H9 (cell line): ENCODE data around the gene RERE. TPM values are rescaled to one million over a fixed set of nuclear protein-coding genes. Genes with fewer than 3 reads are reported as not detected.

ENCODE experiments used
- DNase-seq: peaks from one replicate; pipeline ENCODE4 v3.0.0-alpha.2; 2017
- H2AFZ ChIP-seq: one replicate; pipeline ENCODE4 v1.6.1; 2013; ENCODE audit warnings: mild to moderate bottlenecking, low read length, control low read depth, moderate library complexity
- H2AK5ac ChIP-seq: 2 replicates; pipeline ENCODE4 v1.6.1; 2013; ENCODE audit warnings: low read length, control low read depth, mixed read lengths; ENCODE audit not compliant: insufficient read length
- H2BK120ac ChIP-seq: one replicate; pipeline ENCODE4 v1.6.1; 2013; ENCODE audit warnings: low read depth, mild to moderate bottlenecking, low read length, control low read depth, inconsistent platforms; ENCODE audit not compliant: poor library complexity, severe bottlenecking
- H2BK12ac ChIP-seq: 2 replicates; pipeline ENCODE4 v1.6.1; 2013; ENCODE audit warnings: low read length, control low read depth, mixed read lengths, low read depth; ENCODE audit not compliant: insufficient read length
- H2BK15ac ChIP-seq: 2 replicates; pipeline ENCODE4 v1.6.1; 2013; ENCODE audit warnings: low read depth, low read length, control low read depth
- H2BK20ac ChIP-seq: one replicate; pipeline ENCODE4 v1.6.1; 2013; ENCODE audit warnings: low read depth, mild to moderate bottlenecking, low read length, control low read depth, inconsistent platforms; ENCODE audit not compliant: poor library complexity, severe bottlenecking
- H2BK5ac ChIP-seq: 2 replicates; pipeline ENCODE4 v1.6.1; 2013; ENCODE audit warnings: low read length, control low read depth, mixed read lengths; ENCODE audit not compliant: insufficient read length
- H3K14ac ChIP-seq: 2 replicates; pipeline ENCODE4 v1.6.1; 2013; ENCODE audit warnings: low read length, control low read depth; ENCODE audit not compliant: insufficient read depth
- H3K18ac ChIP-seq: 2 replicates; pipeline ENCODE4 v1.6.1; 2013; ENCODE audit warnings: low read depth, mild to moderate bottlenecking, mixed read lengths, low read length, control low read depth; ENCODE audit not compliant: insufficient read length
- H3K23ac ChIP-seq: 2 replicates; pipeline ENCODE4 v1.6.1; 2013; ENCODE audit warnings: low read length, control low read depth, mixed read lengths, low read depth; ENCODE audit not compliant: insufficient read length
- H3K23me2 ChIP-seq: 2 replicates; pipeline ENCODE4 v1.6.1; 2013; ENCODE audit warnings: low read depth, mild to moderate bottlenecking, mixed read lengths, low read length, control low read depth; ENCODE audit not compliant: insufficient read length, poor library complexity, severe bottlenecking
- H3K27ac ChIP-seq: 2 replicates; pipeline ENCODE4 v1.5.1; 2013; ENCODE audit warnings: low read length, control low read depth, mixed read lengths, low read depth; ENCODE audit not compliant: insufficient read length
- H3K27me3 ChIP-seq: 2 replicates; pipeline ENCODE4 v1.6.1; 2013; ENCODE audit warnings: low read length, control low read depth, inconsistent platforms; ENCODE audit not compliant: insufficient read depth
- H3K4ac ChIP-seq: 2 replicates; pipeline ENCODE4 v1.6.1; 2013; ENCODE audit warnings: low read depth, mild to moderate bottlenecking, control low read depth, inconsistent platforms, low read length, moderate library complexity
- H3K4me1 ChIP-seq: 2 replicates; pipeline ENCODE4 v1.6.1; 2013; ENCODE audit warnings: low read length, control low read depth, inconsistent platforms; ENCODE audit not compliant: insufficient read depth
- H3K4me2 ChIP-seq: 2 replicates; pipeline ENCODE4 v1.6.1; 2013; ENCODE audit warnings: low read length, control low read depth, mixed read lengths; ENCODE audit not compliant: insufficient read length, insufficient read depth
- H3K56ac ChIP-seq: 2 replicates; pipeline ENCODE4 v1.6.1; 2013; ENCODE audit warnings: low read depth, mild to moderate bottlenecking, mixed read lengths, low read length, control low read depth; ENCODE audit not compliant: insufficient read length
- H3K79me1 ChIP-seq: 2 replicates; pipeline ENCODE4 v1.6.1; 2013; ENCODE audit warnings: low read depth, mild to moderate bottlenecking, moderate library complexity, low read length, control low read depth, inconsistent platforms; ENCODE audit not compliant: insufficient read depth, poor library complexity, severe bottlenecking
- H3K79me2 ChIP-seq: 2 replicates; pipeline ENCODE4 v1.6.1; 2013; ENCODE audit warnings: low read length, control low read depth, inconsistent platforms; ENCODE audit not compliant: insufficient read depth
- H3K9ac ChIP-seq: 2 replicates; pipeline ENCODE4 v1.6.1; 2013; ENCODE audit warnings: low read length, control low read depth, mixed read lengths; ENCODE audit not compliant: insufficient read length; ENCODE audit errors: extremely low read depth
- H3K9me3 ChIP-seq: one replicate; pipeline ENCODE4 v1.6.1; 2013; ENCODE audit warnings: low read depth, low read length, inconsistent platforms; ENCODE audit not compliant: control insufficient read depth
- H3T11ph ChIP-seq: one replicate; pipeline ENCODE4 v1.6.1; 2013; ENCODE audit warnings: mild to moderate bottlenecking, low read length, control low read depth, inconsistent platforms
- H4K20me1 ChIP-seq: one replicate; pipeline ENCODE4 v1.6.1; 2013; ENCODE audit not compliant: control insufficient read depth, insufficient read length, insufficient read depth
- H4K5ac ChIP-seq: 2 replicates; pipeline ENCODE4 v1.6.1; 2013; ENCODE audit warnings: low read depth, mild to moderate bottlenecking, mixed read lengths, low read length, control low read depth; ENCODE audit not compliant: insufficient read length
- H4K8ac ChIP-seq: replicated peaks from 2 replicates; pipeline ENCODE4 v1.6.1; 2013; ENCODE audit warnings: low read length, control low read depth, mixed read lengths, low read depth; ENCODE audit not compliant: insufficient read length
- H4K91ac ChIP-seq: 2 replicates; pipeline ENCODE4 v1.6.1; 2013; ENCODE audit warnings: low read depth, mild to moderate bottlenecking, moderate library complexity, mixed read lengths, low read length, control low read depth; ENCODE audit not compliant: insufficient read length
- H3K27ac Mint-ChIP-seq, 3 experiments: 2 replicates in 2 of 3; 3 replicates in 1 of 3; pipeline ENCODE4 v1.8.0; 2020 to 2021; ENCODE audit warnings: mixed read lengths in 3 of 3, mild to moderate bottlenecking in 1 of 3, moderate library complexity in 1 of 3
- H3K27me3 Mint-ChIP-seq: 2 replicates; pipeline ENCODE4 v1.8.0; 2021; ENCODE audit warnings: low read depth, mild to moderate bottlenecking, moderate library complexity, mixed read lengths
- H3K36me3 Mint-ChIP-seq, 3 experiments: 2 replicates in 2 of 3; 3 replicates in 1 of 3; pipeline ENCODE4 v1.8.0; 2020 to 2021; ENCODE audit warnings: low read depth in 3 of 3, mixed read lengths in 3 of 3; ENCODE audit not compliant: insufficient read depth in 1 of 3
- H3K4me1 Mint-ChIP-seq, 2 experiments: 2 replicates each; pipeline ENCODE4 v1.8.0; 2020; ENCODE audit warnings: mixed read lengths in 2 of 2
- H3K4me3 Mint-ChIP-seq, 2 experiments: 2 replicates in 1 of 2; 3 replicates in 1 of 2; pipeline ENCODE4 v1.8.0; 2020 to 2021; ENCODE audit warnings: mild to moderate bottlenecking in 2 of 2, mixed read lengths in 2 of 2, moderate library complexity in 1 of 2
- H3K9me3 Mint-ChIP-seq, 2 experiments: 2 replicates in 1 of 2; 3 replicates in 1 of 2; pipeline ENCODE4 v1.8.0; 2020; ENCODE audit warnings: mild to moderate bottlenecking in 2 of 2, mixed read lengths in 2 of 2, moderate library complexity in 1 of 2
- CTCF ChIP-seq: fragments of 200-600 bp; sonication (generic); conservative IDR thresholded peaks from 3 replicates; pipeline ENCODE4 v1.8.0; 2021; ENCODE audit warnings: antibody characterized with exemption, mild to moderate bottlenecking
- WGBS: extraction: QIAGEN DNeasy Blood & Tissue Kit; methylation state at CpG from one replicate; pipeline ENCODE4 v1.1.7; 2013; ENCODE audit warnings: missing lambda C conversion rate, low lambda C conversion rate, mixed read lengths; ENCODE audit not compliant: insufficient read length; ENCODE audit errors: extremely low coverage; 5-methylcytosine and 5-hydroxymethylcytosine counted together
- total RNA-seq: library from RNA; stranded (reverse); gene quantifications from 2 replicates; pipeline ENCODE4 v1.2.1, GENCODE V29; 2021

RERE gene
- total RNA-seq, 1 experiment from 2014 or later: 103 TPM

GRCh38 chr1:8822373-8823294 lies 5.2 kb upstream of the RERE start:
- no peak overlapping the region for H3K4me2 ChIP-seq
- H4K91ac ChIP-seq: no peak overlapping the region
- no peak for TF ChIP-seq CTCF
- H3K4me3 Mint-ChIP-seq: no peak overlapping the region
- DNase-seq: no peak
- no peak overlapping the region for H3K23ac ChIP-seq
- H2BK15ac ChIP-seq: no peak overlapping the region
- H2BK20ac ChIP-seq: no peak overlapping the region
- H3K4ac ChIP-seq: no peak overlapping the region
- H2BK120ac ChIP-seq: no peak overlapping the region
- H3K23me2 ChIP-seq: no peaks in the 10 kb centered on the region
- no CpG with 5 or more reads among the region's 10 CpGs for WGBS
- H3K27me3 ChIP-seq: no peaks in the 10 kb centered on the region
- no peak overlapping the region for H3K27ac ChIP-seq
- H3K9me3 ChIP-seq: no peaks in the 10 kb centered on the region
- no peaks in the 10 kb centered on the region for H3K79me2 ChIP-seq
- peak overlapping the region in 2 of 3 experiments; percentile 5 to 56; a peak in 1 of 7 replicates for H3K27ac Mint-ChIP-seq
- H3K56ac ChIP-seq: no peak overlapping the region
- H2BK12ac ChIP-seq: no peak overlapping the region
- no peaks in the 10 kb centered on the region for H4K20me1 ChIP-seq
- no peak overlapping the region for H2AFZ ChIP-seq
- no peaks in the 10 kb centered on the region for H3K79me1 ChIP-seq
- H3K9me3 Mint-ChIP-seq: no peaks in the 10 kb centered on the region; a peak in 1 of 5 replicates
- H2BK5ac ChIP-seq: no peak overlapping the region
- no peak overlapping the region for H3K18ac ChIP-seq
- H3T11ph ChIP-seq: no peak overlapping the region
- H4K8ac ChIP-seq: no peak overlapping the region
- H3K9ac ChIP-seq: no peak overlapping the region
- H2AK5ac ChIP-seq: no peak overlapping the region
- peaks cover 5% of the 10 kb centered on the region for H3K4me1 ChIP-seq
- H3K14ac ChIP-seq: no peak overlapping the region
- H3K4me1 Mint-ChIP-seq: peaks cover 25 to 33% of the 10 kb centered on the region in 2 experiments
- peaks cover 2% of the 10 kb centered on the region; the same call in 1 of the 2 replicates for H3K27me3 Mint-ChIP-seq
- no peak overlapping the region for H4K5ac ChIP-seq
- no peaks in the 10 kb centered on the region for H3K36me3 Mint-ChIP-seq
